GM19043 (cell line): ENCODE data around the gene SLC23A3.
"Not testable (repeated sequence)": the region's sequence is repeated elsewhere in the genome, so short reads cannot be mapped to it uniquely, and the experiment has no call there.

Experiments used
- ATAC-seq: cut with Tn5 transposase; IDR thresholded peaks from one replicate; pipeline ENCODE4 v1.9.1; 2021; ENCODE audit warnings: low read depth; ENCODE audit not compliant: unreplicated experiment

SLC23A3 gene

DNA sequence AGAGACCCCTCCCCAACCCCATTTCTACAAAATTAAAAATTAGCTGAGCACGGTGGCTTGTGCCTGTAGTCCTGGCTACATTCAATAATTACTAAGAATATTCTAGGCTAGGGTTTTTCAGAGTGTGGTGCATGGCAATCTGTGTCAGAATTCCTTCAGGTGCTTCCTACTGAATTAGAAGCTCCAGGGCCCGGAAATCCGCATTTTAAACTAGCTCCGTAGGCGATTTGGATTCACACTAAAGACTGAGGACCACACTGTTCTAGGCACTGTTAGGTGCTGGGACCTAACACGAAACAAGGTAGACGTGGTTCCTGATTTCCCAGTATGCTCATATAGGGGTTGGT is 36.1 kb upstream of the SLC23A3 start:
- ATAC-seq = no peak

DNA sequence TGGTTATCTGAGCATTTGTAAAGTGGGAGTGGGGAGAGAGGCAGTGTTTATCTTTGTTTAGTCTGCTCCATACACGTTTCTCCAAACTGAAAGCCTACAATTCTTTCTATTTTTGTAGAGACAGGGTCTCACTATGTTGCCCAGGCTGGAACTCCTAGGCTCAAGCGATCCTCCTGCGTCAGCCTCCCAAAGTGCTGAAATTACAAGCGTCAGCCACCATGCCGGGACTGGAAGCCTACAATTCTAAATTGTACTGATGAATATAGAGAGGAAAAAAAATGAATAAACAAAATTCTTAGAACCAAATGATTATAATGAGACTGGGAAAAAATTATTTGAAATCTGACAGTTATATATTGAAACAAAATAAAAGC is 35.3 kb upstream of the SLC23A3 start:
- no peak for ATAC-seq

DNA sequence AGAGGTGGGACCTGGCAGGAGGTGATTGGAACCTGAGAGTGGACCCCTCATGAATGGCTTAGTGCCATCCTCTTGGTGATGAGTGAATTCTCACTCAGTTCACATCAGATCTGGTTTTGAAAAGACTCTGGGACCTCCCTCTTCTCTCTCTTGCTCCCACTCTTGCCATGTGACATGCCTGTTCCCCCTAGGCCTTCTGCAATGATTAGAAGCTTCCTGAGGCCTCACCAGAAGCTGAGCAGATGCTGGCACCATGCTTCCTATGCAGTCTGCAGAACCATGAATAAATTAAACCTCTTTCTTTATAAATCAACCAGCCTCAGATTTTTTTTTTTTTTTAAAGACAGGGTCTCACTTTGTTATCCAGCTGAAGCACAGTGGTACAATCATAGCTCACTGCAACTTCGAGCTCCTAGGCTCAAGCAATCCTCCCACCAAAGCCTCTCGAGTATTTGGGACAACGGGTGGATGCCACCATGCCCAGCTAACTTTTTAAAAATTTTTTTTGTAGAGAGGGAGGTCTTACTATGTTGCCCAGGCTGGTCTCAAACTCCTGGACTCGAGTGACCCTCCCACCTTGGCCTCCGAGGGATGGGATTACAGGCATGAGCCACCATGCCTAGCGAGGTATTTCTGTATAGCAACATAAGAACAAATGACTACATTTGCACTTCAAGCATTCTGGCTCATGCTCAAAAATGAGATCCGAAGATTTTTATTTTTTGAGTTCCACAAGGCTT is 34.8 kb upstream of the SLC23A3 start:
- no peak for ATAC-seq

DNA sequence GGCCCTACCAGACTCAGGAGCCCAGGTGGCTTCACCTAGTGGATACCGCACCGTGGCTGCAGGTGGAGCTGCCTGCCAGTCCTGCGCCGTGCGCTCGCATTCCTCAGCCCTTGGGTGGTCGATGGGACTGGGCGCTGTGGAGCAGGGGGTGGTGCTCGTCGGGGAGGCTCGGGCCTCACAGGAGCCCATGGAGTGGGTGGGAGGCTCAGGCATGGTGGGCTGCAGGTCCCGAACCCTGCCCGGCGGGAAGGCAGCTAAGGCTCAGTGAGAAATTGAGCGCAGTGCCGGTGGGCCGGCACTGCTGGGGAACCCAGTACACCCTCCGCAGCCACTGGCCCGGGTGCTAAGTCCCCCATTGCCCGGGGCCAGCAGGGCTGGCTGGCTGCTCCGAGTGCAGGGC is 31.5 kb upstream of the SLC23A3 start:
- not testable (repeated sequence) for ATAC-seq

DNA sequence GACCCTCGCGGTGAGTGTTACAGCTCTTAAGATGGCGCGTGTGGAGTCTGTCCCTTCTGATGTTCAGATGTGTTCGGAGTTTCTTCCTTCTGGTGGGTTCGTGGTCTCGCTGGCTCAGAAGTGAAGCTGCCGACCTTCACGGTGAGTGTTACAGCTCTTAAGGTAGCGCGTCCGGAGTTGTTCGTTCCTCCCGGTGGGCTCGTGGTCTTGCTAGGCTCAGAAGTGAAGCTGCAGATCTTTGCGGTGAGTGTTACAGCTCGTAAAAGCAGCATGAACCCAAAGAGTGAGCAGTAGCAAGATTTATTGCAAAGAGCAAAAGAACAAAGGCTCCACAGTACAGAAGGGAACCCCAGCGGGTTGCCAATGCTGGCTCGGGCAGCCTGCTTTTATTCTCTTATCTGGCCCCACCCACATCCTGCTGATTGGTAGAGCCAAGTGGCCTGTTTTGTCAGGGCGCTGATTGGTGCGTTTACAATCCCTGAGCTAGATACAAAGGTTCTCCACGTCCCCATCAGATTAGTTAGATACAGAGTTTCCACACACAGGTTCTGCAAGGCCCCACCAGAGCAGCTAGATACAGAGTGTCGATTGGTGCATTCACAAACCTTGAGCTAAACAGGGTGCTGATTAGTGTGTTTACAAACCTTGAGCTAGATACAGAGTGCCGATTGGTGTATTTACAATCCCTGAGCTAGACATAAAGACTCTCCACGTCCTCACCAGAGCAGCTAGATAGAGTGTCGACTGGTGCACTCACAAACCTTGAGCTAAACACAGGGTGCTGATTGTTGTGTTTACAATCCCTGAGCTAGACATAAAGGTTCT is 30.9 kb upstream of the SLC23A3 start:
- ATAC-seq = not testable (repeated sequence)

DNA sequence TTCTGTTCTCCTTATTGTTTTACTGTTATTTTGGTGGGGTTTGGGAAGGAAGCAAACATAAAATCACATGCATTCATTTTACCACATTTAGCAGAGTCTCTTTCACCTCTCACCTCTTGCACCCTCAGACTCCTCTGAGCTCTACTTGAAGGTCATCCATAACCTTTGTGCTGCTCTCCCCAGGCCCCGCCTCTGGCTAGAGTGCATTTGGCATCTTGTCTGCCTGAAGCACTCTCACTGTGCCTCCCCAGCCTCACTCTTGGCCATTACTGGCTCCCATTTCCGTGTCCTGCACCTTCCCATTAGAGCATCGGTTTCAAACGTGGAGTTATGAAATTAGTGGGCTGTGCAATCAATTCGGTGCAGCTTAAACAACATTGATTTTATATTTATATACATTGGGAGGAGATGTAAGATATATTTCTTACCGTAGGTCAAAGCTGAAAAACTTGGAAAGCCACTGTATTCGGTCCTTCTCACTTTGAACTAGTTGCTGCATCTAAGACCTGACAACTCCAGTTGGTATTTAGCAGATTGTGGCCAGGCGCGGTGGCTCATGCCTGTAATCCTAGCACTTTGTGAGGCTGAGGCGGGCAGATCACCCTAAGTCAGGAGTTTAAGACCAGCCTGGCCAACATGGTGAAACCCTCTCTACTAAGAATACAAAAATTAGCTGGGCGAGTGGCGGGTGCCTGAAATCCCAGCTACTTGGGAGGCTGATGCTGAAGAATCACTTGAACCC is 29.8 kb upstream of the SLC23A3 start:
- no peak for ATAC-seq

DNA sequence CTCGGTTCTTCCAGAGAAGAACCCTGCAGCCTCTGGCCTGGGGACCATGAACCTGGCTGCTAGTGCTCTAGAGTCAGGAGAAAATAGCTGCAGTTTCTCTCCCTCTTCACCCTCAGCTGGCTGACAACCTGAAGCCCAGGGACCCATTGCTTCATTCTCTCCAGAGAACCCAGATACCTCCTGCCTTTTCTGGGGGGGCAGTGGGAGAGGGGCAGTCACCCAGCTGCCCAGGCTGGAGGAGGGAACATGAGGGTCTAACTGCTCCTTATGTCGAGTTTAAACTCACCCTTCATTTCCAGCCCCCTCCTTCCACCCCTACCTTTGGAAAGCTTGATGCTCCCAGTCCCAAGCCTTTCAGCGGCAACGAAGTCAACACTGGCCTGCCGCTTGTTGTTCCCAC is 29.1 kb upstream of the SLC23A3 start:
- ATAC-seq = no peak

DNA sequence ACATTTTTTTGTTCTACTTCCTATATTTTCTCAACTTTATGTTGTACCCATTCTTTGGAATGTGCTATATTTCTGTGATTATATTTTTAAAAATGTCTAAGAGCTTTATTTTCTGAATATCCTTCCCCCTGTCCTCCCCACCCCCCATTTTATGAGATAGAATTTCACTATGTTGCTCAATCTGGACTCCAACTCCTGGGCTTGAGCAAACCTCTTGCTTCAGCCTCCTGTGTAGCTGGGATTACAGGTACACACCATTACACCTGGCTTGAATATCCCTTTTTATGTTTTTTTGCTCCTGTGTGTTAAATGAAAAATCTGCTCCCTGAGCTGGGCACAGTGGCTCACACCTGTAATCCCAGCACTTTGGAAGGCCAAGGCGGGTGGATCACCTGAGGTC is 27.6 kb upstream of the SLC23A3 start:
- no peak for ATAC-seq

DNA sequence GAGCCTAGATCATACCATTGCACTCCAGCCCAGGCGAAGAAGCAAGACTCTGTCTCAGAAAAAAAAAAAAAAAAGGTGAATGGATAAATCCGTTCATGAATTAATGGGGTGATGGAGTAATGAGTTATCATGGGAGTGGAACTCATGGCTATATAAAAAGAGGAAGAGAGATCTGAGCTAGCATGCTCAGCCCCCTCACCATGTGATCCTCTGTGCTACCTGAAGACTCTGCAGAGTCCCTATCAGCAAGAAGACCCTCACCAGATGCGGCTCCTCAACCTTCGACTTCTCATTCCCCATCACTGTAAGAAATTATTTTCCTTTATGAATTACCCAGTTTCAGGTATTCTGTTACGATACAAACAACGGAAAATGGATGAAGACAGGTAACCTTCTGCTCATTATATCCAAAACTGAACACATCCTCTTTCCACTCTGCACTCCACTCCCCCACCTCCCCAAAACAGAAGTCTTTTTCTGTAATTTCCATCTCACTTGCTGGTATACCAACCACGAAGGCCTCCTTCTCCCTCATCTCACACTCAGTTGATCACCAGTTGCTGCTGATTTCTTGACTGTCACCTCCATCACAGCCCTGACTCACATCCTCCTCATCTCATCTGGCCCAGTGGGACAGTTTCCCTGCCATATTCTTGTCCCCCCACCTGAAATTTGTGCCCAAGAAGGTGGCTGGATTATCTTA is 17.1 kb upstream of the SLC23A3 start:
- no peak for ATAC-seq

DNA sequence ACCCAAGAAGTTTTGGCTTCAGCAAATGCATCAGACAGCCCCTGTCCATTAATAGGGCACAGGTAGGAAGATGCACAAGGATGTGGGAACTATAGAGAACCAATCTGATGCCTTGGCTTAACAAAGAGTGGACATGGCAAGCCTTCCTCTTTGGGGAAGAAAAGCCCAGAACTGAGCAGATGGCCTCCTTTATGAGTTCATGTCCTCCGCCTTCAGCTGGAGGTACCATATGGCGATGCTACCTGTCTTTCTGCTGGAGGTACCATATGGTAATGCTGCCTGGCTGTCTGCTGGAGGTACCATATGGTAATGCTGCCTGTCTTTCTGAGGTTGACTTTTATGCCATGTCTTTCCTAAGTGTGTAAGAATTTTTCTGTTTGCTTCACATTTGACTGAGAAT is 14.3 kb upstream of the SLC23A3 start:
- no peak for ATAC-seq

DNA sequence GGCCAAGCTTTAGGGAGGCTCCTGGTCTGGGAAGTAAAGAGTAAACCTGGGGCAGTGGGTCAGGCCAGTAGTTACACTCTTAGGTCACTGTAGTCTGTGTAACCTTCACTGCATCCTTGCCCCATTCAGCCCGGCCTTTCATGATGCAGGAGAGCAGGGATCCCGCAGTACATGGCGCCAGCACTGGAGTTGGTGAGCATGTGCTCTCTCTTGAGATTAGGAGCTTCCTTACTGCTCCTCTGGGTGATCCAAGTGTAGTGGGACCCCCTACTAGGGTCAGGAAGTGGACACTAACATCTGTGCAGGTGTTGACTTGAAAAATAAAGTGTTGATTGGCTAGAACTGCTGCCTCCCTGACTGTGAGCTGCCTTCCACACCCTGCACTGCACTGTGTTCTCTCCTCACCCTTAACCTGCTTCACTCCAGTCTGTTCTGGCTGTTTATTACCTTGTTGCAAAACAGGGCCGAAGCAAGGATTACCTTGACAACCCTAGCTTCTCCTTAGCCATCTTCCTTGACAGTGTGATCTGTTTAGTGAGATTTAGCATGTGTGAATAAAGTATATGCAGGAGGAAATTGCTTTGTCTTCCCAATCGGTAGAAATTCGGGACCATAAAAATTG is 13.4 kb upstream of the SLC23A3 start:
- ATAC-seq = no peak

DNA sequence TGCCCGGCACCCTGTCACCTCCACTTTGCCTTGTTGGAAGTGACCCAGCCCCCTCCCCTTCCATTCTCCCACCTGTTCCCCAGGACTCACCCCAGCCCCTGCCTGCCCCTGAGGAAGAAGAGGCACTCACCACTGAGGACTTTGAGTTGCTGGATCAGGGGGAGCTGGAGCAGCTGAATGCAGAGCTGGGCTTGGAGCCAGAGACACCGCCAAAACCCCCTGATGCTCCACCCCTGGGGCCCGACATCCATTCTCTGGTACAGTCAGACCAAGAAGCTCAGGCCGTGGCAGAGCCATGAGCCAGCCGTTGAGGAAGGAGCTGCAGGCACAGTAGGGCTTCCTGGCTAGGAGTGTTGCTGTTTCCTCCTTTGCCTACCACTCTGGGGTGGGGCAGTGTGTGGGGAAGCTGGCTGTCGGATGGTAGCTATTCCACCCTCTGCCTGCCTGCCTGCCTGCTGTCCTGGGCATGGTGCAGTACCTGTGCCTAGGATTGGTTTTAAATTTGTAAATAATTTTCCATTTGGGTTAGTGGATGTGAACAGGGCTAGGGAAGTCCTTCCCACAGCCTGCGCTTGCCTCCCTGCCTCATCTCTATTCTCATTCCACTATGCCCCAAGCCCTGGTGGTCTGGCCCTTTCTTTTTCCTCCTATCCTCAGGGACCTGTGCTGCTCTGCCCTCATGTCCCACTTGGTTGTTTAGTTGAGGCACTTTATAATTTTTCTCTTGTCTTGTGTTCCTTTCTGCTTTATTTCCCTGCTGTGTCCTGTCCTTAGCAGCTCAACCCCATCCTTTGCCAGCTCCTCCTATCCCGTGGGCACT is 12.7 kb upstream of the SLC23A3 start:
- no peak for ATAC-seq

DNA sequence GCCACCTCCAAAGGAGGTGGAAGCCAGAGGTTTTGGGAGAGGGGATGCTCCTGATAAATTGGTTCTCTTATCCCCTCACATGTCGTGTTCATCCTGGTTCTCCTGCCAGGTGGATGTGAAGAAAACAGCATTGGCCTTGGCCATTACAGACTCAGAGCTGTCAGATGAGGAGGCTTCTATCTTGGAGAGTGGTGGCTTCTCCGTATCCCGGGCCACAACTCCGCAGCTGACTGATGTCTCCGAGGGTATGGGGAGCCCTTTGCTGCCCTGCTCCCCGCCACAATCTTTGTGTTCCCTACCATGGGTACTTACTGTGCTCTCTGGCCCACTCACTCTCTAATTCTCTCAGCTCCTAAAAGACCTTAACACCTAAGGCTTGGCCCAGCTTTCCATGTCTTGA is 11.7 kb upstream of the SLC23A3 start:
- ATAC-seq = no peak

DNA sequence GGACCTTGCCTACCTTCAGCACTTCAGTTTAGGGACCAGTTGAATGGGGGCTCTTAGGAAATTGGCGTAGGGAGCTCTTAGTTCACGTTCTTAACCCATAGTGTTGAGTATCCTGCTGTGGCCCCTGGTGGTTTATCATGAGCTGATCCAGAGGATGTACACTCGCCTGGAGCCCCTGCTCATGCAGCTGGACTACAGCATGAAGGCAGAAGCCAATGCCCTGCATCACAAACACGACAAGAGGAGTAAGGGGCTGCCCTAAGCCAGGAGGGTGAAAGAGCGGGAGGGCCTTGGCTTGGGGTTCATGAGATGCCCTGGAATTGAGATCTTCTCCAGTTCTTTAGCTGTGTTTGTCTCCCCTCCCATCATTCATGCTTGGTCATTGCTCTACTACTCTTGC is 11.1 kb upstream of the SLC23A3 start:
- no peak for ATAC-seq

DNA sequence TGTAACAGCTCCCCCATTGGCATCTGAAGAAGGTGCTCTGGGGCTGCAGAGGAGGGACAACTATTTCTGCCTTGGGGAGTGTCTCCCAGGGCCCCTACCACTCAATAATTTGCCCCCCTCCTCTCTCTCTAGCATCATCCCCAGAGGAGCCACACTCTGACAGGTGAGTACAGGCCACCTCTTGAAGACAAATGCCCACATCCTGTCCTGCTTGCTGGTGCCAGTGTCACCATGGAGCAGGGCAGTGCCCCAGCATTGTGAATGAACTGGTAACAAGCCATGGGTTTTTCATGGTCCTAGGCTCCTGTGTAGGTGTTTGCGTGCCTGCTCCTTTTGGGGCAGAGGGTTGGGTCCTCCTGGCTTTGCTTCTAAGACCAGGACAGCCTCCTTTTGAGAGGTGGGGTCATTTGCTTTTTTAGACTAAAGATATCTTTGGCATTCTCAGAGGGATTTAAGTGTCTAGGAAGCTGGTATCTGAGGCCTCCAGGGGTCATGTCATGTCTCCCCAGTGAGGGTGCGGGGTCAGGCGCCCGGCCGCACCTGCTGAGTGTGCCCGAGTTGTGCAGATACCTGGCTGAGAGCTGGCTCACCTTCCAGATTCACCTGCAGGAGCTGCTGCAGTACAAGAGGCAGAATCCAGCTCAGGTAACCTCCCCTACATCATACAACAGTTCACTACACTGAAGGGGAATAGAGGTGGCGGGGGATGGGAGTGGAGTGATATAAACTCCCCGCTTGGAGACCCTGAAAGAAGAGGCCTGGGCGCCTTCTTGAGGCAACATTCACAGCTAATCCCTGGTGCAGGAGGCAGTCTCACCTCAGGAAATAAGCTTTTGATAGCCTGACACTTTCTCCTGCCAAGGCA is 10.0 kb upstream of the SLC23A3 start:
- ATAC-seq = no peak

DNA sequence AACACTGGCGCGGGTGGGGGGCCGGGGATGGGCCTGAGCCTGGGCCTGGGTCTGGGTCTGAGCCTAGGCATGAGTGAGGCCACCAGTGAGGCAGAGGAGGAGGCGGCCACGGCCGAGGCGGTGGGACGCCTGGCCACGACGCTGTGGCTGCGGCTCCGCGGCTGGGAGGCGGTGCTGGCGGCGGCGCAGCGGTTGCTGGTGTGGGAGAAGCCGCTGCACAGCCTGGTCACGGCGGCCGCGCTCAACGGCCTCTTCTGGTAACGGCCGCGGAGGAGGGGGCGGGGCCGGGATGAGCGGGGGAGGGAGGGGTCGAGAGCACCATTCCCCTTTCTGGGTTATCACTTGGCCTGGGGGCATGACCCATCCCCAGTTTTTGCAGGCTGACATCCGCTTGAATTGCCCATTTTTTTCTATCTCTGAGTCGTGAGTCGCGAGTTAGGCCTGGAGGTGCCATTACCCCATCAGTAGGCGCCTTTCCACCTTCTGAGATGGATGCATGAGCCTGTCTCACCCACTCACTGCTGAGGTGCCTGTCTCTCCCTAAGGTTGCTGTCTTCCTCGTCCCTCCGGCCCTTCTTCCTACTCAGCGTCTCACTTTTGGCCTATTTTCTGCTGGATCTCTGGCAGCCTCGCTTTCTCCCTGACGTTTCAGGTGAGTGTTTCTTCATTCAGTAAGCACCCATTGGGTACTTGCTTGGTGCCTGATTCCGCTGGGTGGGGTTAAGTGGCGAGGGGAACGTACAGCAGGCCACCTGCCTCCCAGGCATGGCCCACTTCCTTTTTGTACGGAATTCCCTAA is 8.7 kb upstream of the SLC23A3 start:
- peak; percentile 3 for ATAC-seq

DNA sequence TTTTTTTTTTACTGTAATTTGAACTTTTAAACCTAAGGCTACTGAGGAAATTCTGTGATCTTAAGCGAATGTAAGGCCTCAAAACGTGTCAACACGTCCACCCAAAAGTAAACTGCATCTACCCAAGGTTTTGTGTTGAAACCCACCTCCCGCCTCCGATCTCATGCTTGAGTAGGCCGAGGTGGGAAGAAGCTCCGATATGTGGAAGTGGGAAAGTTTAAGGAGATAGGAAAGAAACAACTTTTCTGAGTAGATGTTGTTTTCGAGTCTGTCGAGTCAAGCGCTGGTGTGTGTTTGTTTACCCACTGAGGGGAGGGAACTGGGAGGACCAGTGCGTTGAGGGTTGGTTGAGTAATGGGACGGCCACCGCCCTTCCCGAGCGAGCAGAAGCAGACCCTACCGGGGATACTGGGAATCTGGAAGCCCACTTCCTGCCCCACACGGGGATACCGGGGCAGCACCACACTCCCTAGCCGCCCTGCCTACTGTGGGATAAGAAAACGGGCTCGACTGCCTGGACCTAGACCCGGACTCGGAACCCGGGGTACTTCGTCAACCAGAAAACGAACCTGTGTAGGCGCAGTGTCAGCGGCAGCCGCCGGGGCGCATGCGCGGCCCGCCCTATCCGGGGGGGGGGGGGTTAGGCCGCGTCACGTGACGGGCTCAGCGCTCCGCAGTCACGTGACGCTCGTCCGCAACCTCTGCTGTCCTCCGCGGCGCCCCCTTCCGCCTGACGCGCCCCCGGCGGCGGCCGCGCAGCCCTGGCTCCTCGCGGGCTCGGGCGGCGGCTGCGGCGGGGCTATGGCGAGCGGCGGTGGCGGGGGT is 7.9 kb upstream of the SLC23A3 start, which contains the start of gene RETREG2:
RETREG2 (plus strand) TSS at position 724 of the 825 bp plus-strand sequence; CDS start at position 802, 78 bp downstream.
- ATAC-seq = peak; percentile 33
